CD8-positive, alpha-beta memory T cell (primary cell): ENCODE data around the gene WTIP. TPM values are rescaled to one million over a fixed set of nuclear protein-coding genes. Genes with fewer than 3 reads are reported as not detected.

Source experiments
- CTCF ChIA-PET: fragments of 350-600 bp; sonication (Branson Sonifier 250); formaldehyde crosslinking; loops from one replicate; lab custom pipeline; 2021; ENCODE audit warnings: antibody characterized with exemption; lab: Charles Lee
- POLR2A ChIA-PET: fragments of 350-600 bp; sonication (Branson Sonifier 250); formaldehyde crosslinking; loops from one replicate; lab custom pipeline; 2021; ENCODE audit warnings: antibody characterized with exemption; lab: Charles Lee
- DNase-seq, 5 donors: peaks; one replicate each; pipeline versions ENCODE4 v3.0.0 to v3.0.0-alpha.2; 2020 to 2022; ENCODE audit warnings: mixed read lengths in 1 of 5
- H3K27ac ChIP-seq: one replicate; pipeline ENCODE4 v1.7.0; 2013; ENCODE audit warnings: low read depth, mild to moderate bottlenecking, low read length, moderate library complexity
- H3K27me3 ChIP-seq: 2 replicates; pipeline ENCODE4 v1.7.0; 2013; ENCODE audit warnings: low read length, mild to moderate bottlenecking; ENCODE audit not compliant: insufficient read depth, poor library complexity, severe bottlenecking
- H3K36me3 ChIP-seq: 2 replicates; pipeline ENCODE4 v1.7.0; 2013; ENCODE audit warnings: mild to moderate bottlenecking, low read length, moderate library complexity; ENCODE audit not compliant: insufficient read depth
- H3K4me1 ChIP-seq: 2 replicates; pipeline ENCODE4 v1.7.0; 2013; ENCODE audit warnings: mild to moderate bottlenecking, low read length, moderate library complexity; ENCODE audit not compliant: insufficient read depth
- H3K4me3 ChIP-seq: 2 replicates; pipeline ENCODE4 v1.7.0; 2013; ENCODE audit warnings: mild to moderate bottlenecking, low read length
- H3K9me3 ChIP-seq: 2 replicates; pipeline ENCODE4 v1.7.0; 2013; ENCODE audit warnings: mild to moderate bottlenecking, low read length
- H3K27ac Mint-ChIP-seq, 8 donors: one replicate each; pipeline ENCODE4 v1.8.0; 2020 to 2021; ENCODE audit warnings: mixed read lengths in 8 of 8, mild to moderate bottlenecking in 6 of 8, inconsistent platforms in 3 of 8, moderate library complexity in 3 of 8
- H3K27me3 Mint-ChIP-seq, 2 donors: one replicate each; pipeline ENCODE4 v1.8.0; 2020 to 2021; ENCODE audit warnings: mixed read lengths in 2 of 2, mild to moderate bottlenecking in 1 of 2, moderate library complexity in 1 of 2
- H3K36me3 Mint-ChIP-seq, 3 donors: one replicate each; pipeline ENCODE4 v1.8.0; 2020 to 2021; ENCODE audit warnings: mixed read lengths in 3 of 3, inconsistent platforms in 1 of 3, mild to moderate bottlenecking in 1 of 3
- H3K4me1 Mint-ChIP-seq, 3 donors: one replicate each; pipeline ENCODE4 v1.8.0; 2020 to 2021; ENCODE audit warnings: mixed read lengths in 3 of 3, inconsistent platforms in 1 of 3, mild to moderate bottlenecking in 1 of 3
- H3K4me3 Mint-ChIP-seq, 7 donors: one replicate each; pipeline ENCODE4 v1.8.0; 2020 to 2021; ENCODE audit warnings: mixed read lengths in 7 of 7, mild to moderate bottlenecking in 6 of 7, moderate library complexity in 4 of 7, inconsistent platforms in 2 of 7
- H3K9me3 Mint-ChIP-seq, 5 donors: one replicate each; pipeline ENCODE4 v1.8.0; 2020 to 2022; ENCODE audit warnings: mixed read lengths in 5 of 5, mild to moderate bottlenecking in 3 of 5, moderate library complexity in 2 of 5, inconsistent platforms in 1 of 5
- polyA plus RNA-seq: library from polyadenylated mRNA; unstranded; fragments of 300-500 nt; fragmentation: Illumina TruSeq; gene quantifications from one replicate; pipeline ENCODE4 v1.2.3, GENCODE V29; 2021
- total RNA-seq, 2 experiments: library from RNA; stranded (reverse); gene quantifications; one replicate each; pipeline ENCODE4 v1.2.3, GENCODE V29; 2021

The WTIP gene
- total and polyA plus RNA-seq, 3 experiments from 2014 or later, result 0.16 to 0.83 TPM; not detected in 1

GRCh38 chr19:34482380-34483250, 1.1 kb downstream of the WTIP start:
- DNase-seq, result no peak
- Histone ChIP-seq H3K27me3 (peaks cover 9% of the 10 kb centered on the region), H3K4me3 (no peak overlapping the region), H3K27ac (no peak overlapping the region), H3K4me1 (no peaks in the 10 kb centered on the region), H3K36me3 (no peaks in the 10 kb centered on the region), H3K9me3 (no peaks in the 10 kb centered on the region)
- ChIA-PET CTCF (no interaction called here), POLR2A (no interaction called here)
- no peaks in the 10 kb centered on the region for H3K36me3 Mint-ChIP-seq
- peaks cover 0 to 5% (median 4%) of the 10 kb centered on the region in 3 donors for H3K4me1 Mint-ChIP-seq
- no peaks in the 10 kb centered on the region for H3K9me3 Mint-ChIP-seq
- H3K27ac Mint-ChIP-seq, result no peak overlapping the region
- peak overlapping the region in 6 of 7 donors; percentile 44 to 74 (median 52) for H3K4me3 Mint-ChIP-seq
- peaks cover 45 to 46% of the 10 kb centered on the region in 2 donors for H3K27me3 Mint-ChIP-seq

GRCh38 chr19:34484328-34484727, 2.8 kb downstream of the WTIP start:
- Histone ChIP-seq H3K27me3 (peaks cover 9% of the 10 kb centered on the region), H3K27ac (no peak overlapping the region), H3K9me3 (no peaks in the 10 kb centered on the region), H3K36me3 (no peaks in the 10 kb centered on the region), H3K4me3 (no peak overlapping the region), H3K4me1 (no peaks in the 10 kb centered on the region)
- Mint-ChIP-seq H3K4me3 (no peak overlapping the region), H3K36me3 (no peaks in the 10 kb centered on the region), H3K27ac (peak overlapping the region in 1 of 8 donors; percentile 56), H3K4me1 (peaks cover 0 to 5% (median 4%) of the 10 kb centered on the region in 3 donors), H3K9me3 (no peaks in the 10 kb centered on the region), H3K27me3 (peaks cover 43 to 50% of the 10 kb centered on the region in 2 donors)
- CTCF ChIA-PET, result no interaction called here
- DNase-seq, result no peak
- POLR2A ChIA-PET, result no interaction called here

GRCh38 chr19:34485831-34486230, 4.3 kb downstream of the WTIP start:
- no peaks in the 10 kb centered on the region for H3K9me3 ChIP-seq
- Mint-ChIP-seq H3K27ac (no peak overlapping the region), H3K27me3 (peaks cover 39 to 41% of the 10 kb centered on the region in 2 donors), H3K9me3 (no peaks in the 10 kb centered on the region), H3K4me3 (peak overlapping the region in 1 of 7 donors; percentile 72), H3K36me3 (no peaks in the 10 kb centered on the region), H3K4me1 (peaks cover 0 to 5% (median 4%) of the 10 kb centered on the region in 3 donors)
- no peaks in the 10 kb centered on the region for H3K36me3 ChIP-seq
- DNase-seq, result no peak
- H3K27me3 ChIP-seq, result peaks cover 3% of the 10 kb centered on the region
- H3K27ac ChIP-seq, result no peak overlapping the region
- ChIA-PET POLR2A (no interaction called here), CTCF (no interaction called here)
- H3K4me3 ChIP-seq, result no peak overlapping the region
- no peaks in the 10 kb centered on the region for H3K4me1 ChIP-seq

- H3K9me3 Mint-ChIP-seq, result no peaks in the 10 kb centered on the region
- no peaks in the 10 kb centered on the region for H3K36me3 Mint-ChIP-seq
- no peaks in the 10 kb centered on the region for H3K27me3 ChIP-seq
- DNase-seq, result peak in 1 of 5 donors; percentile 27
- ChIA-PET CTCF (no interaction called here), POLR2A (no interaction called here)
- peaks cover 0 to 5% (median 4%) of the 10 kb centered on the region in 3 donors for H3K4me1 Mint-ChIP-seq
- no peaks in the 10 kb centered on the region for H3K9me3 ChIP-seq
- no peak overlapping the region for H3K4me3 ChIP-seq
- no peaks in the 10 kb centered on the region for H3K36me3 ChIP-seq
- no peaks in the 10 kb centered on the region for H3K4me1 ChIP-seq
- no peak overlapping the region for H3K4me3 Mint-ChIP-seq
- H3K27ac ChIP-seq, result no peak overlapping the region
- no peak overlapping the region for H3K27ac Mint-ChIP-seq
- H3K27me3 Mint-ChIP-seq, result peaks cover 37 to 38% of the 10 kb centered on the region in 2 donors
These were observed 6.1 kb downstream of the WTIP start for GRCh38 chr19:34487651-34488051.

GRCh38 chr19:34489175-34489574, 7.6 kb downstream of the WTIP start:
- Mint-ChIP-seq H3K27ac (no peak overlapping the region), H3K36me3 (no peaks in the 10 kb centered on the region), H3K27me3 (peaks cover 25 to 26% of the 10 kb centered on the region in 2 donors), H3K9me3 (no peaks in the 10 kb centered on the region), H3K4me1 (no peaks in the 10 kb centered on the region), H3K4me3 (no peak overlapping the region)
- Histone ChIP-seq H3K27ac (no peak overlapping the region), H3K9me3 (no peaks in the 10 kb centered on the region), H3K36me3 (no peaks in the 10 kb centered on the region), H3K4me1 (no peaks in the 10 kb centered on the region), H3K27me3 (no peaks in the 10 kb centered on the region), H3K4me3 (no peak overlapping the region)
- ChIA-PET CTCF (no interaction called here), POLR2A (no interaction called here)
- DNase-seq, result peak in 1 of 5 donors; percentile 20

GRCh38 chr19:34490141-34490766, 8.7 kb downstream of the WTIP start:
- Mint-ChIP-seq H3K27me3 (peaks cover 16 to 21% of the 10 kb centered on the region in 2 donors), H3K27ac (peak overlapping the region in 1 of 8 donors; percentile 47), H3K36me3 (no peaks in the 10 kb centered on the region), H3K9me3 (no peaks in the 10 kb centered on the region), H3K4me1 (no peaks in the 10 kb centered on the region), H3K4me3 (no peak overlapping the region)
- Histone ChIP-seq H3K4me1 (no peaks in the 10 kb centered on the region), H3K9me3 (no peaks in the 10 kb centered on the region), H3K4me3 (no peak overlapping the region), H3K27me3 (no peaks in the 10 kb centered on the region), H3K36me3 (no peaks in the 10 kb centered on the region), H3K27ac (no peak overlapping the region)
- CTCF ChIA-PET, result no interaction called here
- POLR2A ChIA-PET, result no interaction called here
- DNase-seq, result peak in 1 of 5 donors; percentile 22

GRCh38 chr19:34493038-34493648, 11.6 kb downstream of the WTIP start:
- Histone ChIP-seq H3K36me3 (no peaks in the 10 kb centered on the region), H3K4me1 (no peaks in the 10 kb centered on the region), H3K27ac (no peak overlapping the region), H3K9me3 (no peaks in the 10 kb centered on the region), H3K27me3 (no peaks in the 10 kb centered on the region), H3K4me3 (no peak overlapping the region)
- DNase-seq, result no peak
- no peaks in the 10 kb centered on the region for H3K36me3 Mint-ChIP-seq
- no peaks in the 10 kb centered on the region for H3K9me3 Mint-ChIP-seq
- no peak overlapping the region for H3K4me3 Mint-ChIP-seq
- no peak overlapping the region for H3K27ac Mint-ChIP-seq
- peaks cover 4 to 6% of the 10 kb centered on the region in 2 donors for H3K27me3 Mint-ChIP-seq
- CTCF ChIA-PET, result no interaction called here
- POLR2A ChIA-PET, result no interaction called here
- no peaks in the 10 kb centered on the region for H3K4me1 Mint-ChIP-seq

- peaks cover 4 to 10% of the 10 kb centered on the region in 2 donors for H3K27me3 Mint-ChIP-seq
- Histone ChIP-seq H3K4me3 (no peak overlapping the region), H3K27me3 (no peaks in the 10 kb centered on the region), H3K4me1 (no peaks in the 10 kb centered on the region), H3K36me3 (no peaks in the 10 kb centered on the region), H3K9me3 (no peaks in the 10 kb centered on the region), H3K27ac (no peak overlapping the region)
- H3K27ac Mint-ChIP-seq, result peak overlapping the region in 1 of 8 donors; percentile 51
- no peaks in the 10 kb centered on the region for H3K4me1 Mint-ChIP-seq
- peaks cover 0 to 2% (median 0%) of the 10 kb centered on the region in 3 donors for H3K36me3 Mint-ChIP-seq
- DNase-seq, result no peak
- ChIA-PET CTCF (no interaction called here), POLR2A (no interaction called here)
- no peak overlapping the region for H3K4me3 Mint-ChIP-seq
- H3K9me3 Mint-ChIP-seq, result no peaks in the 10 kb centered on the region
These were observed 12.1 kb downstream of the WTIP start for GRCh38 chr19:34493649-34494044.
